Endothelial cell of umbilical vein (primary cell): Measurements from ENCODE around the gene PLEKHA6. TPM values are rescaled to one million over a fixed set of nuclear protein-coding genes. Genes with fewer than 3 reads are reported as not detected.

ENCODE experiments used
- BruUV-seq: library from RNA; stranded (reverse); fragments of 400-500 nt; replicated peaks from 2 replicates; lab custom pipeline; 2021; lab: Mats Ljungman, UMichigan
- CTCF ChIA-PET: fragments of 300-600, 350-600 bp; sonication (Branson Sonifier 250); formaldehyde crosslinking; loops from one replicate; lab custom pipeline; 2021; ENCODE audit warnings: antibody characterized with exemption, inconsistent platforms; lab: Charles Lee
- POLR2A ChIA-PET: fragments of 300-600, 350-600 bp; sonication (Branson Sonifier 250); formaldehyde crosslinking; loops from one replicate; lab custom pipeline; 2021; ENCODE audit warnings: antibody characterized with exemption, inconsistent platforms; lab: Charles Lee
- DNase-seq: peaks from one replicate; pipeline ENCODE4 v3.0.0-alpha.2; 2011; ENCODE audit warnings: low read depth, low spot score
- FAIRE-seq: peaks from 2 replicates; lab custom pipeline; 2011; peaks lifted over from hg19 to GRCh38; lab: Jason Lieb, UNC
- H2AFZ ChIP-seq: 2 replicates; pipeline ENCODE4 v1.6.0; 2012; ENCODE audit warnings: low read depth, low read length, control low read depth, inconsistent platforms
- H3K27ac ChIP-seq: 2 replicates; pipeline ENCODE4 v1.5.1; 2011; ENCODE audit warnings: low read depth, mild to moderate bottlenecking, control low read depth, low read length, moderate library complexity; ENCODE audit not compliant: insufficient read depth
- H3K27me3 ChIP-seq, 2 experiments: 2 replicates each; pipeline versions ENCODE4 v1.6.0 to v1.6.1; 2011; ENCODE audit warnings: low read length in 2 of 2, mixed read lengths in 1 of 2; ENCODE audit not compliant: control insufficient read depth in 2 of 2, insufficient read depth in 2 of 2
- H3K36me3 ChIP-seq, 2 experiments: 2 replicates in 1 of 2; 3 replicates in 1 of 2; pipeline ENCODE4 v1.5.1; 2011; ENCODE audit warnings: low read length in 2 of 2, mild to moderate bottlenecking in 1 of 2, moderate library complexity in 1 of 2; ENCODE audit not compliant: control insufficient read depth in 2 of 2, insufficient read depth in 2 of 2; ENCODE audit errors: extremely low read depth in 1 of 2
- H3K4me1 ChIP-seq: 3 replicates; pipeline ENCODE4 v1.5.1; 2011; ENCODE audit warnings: mild to moderate bottlenecking, low read length; ENCODE audit not compliant: control insufficient read depth, insufficient read depth; ENCODE audit errors: extremely low read depth
- H3K4me2 ChIP-seq: 2 replicates; pipeline ENCODE4 v1.6.1; 2011; ENCODE audit warnings: low read length, control low read depth, mixed read lengths; ENCODE audit not compliant: insufficient read depth
- H3K4me3 ChIP-seq, 3 experiments: fragments of 200-600 bp in 1 of 3; sonication (generic), shearing (Covaris generic) in 1 of 3; replicated peaks in 1 of 3; 2 replicates each; pipeline ENCODE4 v1.5.1; 2011 to 2016; ENCODE audit warnings: control low read depth in 3 of 3, low read length in 3 of 3, mild to moderate bottlenecking in 2 of 3, inconsistent platforms in 1 of 3, low read depth in 1 of 3, moderate library complexity in 1 of 3; ENCODE audit not compliant: insufficient read depth in 1 of 3
- H3K79me2 ChIP-seq: 2 replicates; pipeline ENCODE4 v1.6.0; 2012; ENCODE audit warnings: low read length, inconsistent platforms; ENCODE audit not compliant: control insufficient read depth, insufficient read depth
- H3K9ac ChIP-seq: replicated peaks from 2 replicates; pipeline ENCODE3; 2011; ENCODE audit warnings: low read length, control low read depth; ENCODE audit not compliant: insufficient read depth; ENCODE audit errors: extremely low read depth
- H3K9me1 ChIP-seq: replicated peaks from 3 replicates; pipeline ENCODE4 v1.6.0; 2011; ENCODE audit warnings: mild to moderate bottlenecking, low read length; ENCODE audit not compliant: control insufficient read depth, insufficient read depth; ENCODE audit errors: extremely low read depth
- H3K9me3 ChIP-seq: replicated peaks from 2 replicates; pipeline ENCODE4 v1.5.1; 2012; ENCODE audit warnings: low read length, inconsistent platforms; ENCODE audit not compliant: control insufficient read depth, insufficient read depth
- H4K20me1 ChIP-seq: replicated peaks from 2 replicates; pipeline ENCODE3; 2011; ENCODE audit warnings: mild to moderate bottlenecking, low read length; ENCODE audit not compliant: control insufficient read depth, insufficient read depth; ENCODE audit errors: extremely low read depth
- CTCF ChIP-seq, 2 donors: IDR thresholded peaks; 1 replicate in 1 of 2; 2 replicates in 1 of 2; pipeline ENCODE4 v1.5.1; 2011; ENCODE audit warnings: low read length in 2 of 2, mild to moderate bottlenecking in 2 of 2, moderate library complexity in 2 of 2, control low read depth in 1 of 2, inconsistent platforms in 1 of 2, low read depth in 1 of 2; ENCODE audit not compliant: insufficient read depth in 1 of 2; ENCODE audit errors: extremely low read depth in 1 of 2
- EZH2 ChIP-seq: IDR thresholded peaks from 2 replicates; pipeline ENCODE4 v1.6.1; 2012; ENCODE audit warnings: borderline replicate concordance, low read depth, mild to moderate bottlenecking, moderate library complexity, low read length, inconsistent platforms; ENCODE audit not compliant: severe bottlenecking
- FOS ChIP-seq: IDR thresholded peaks from 2 replicates; pipeline ENCODE4 v1.6.1; 2011; ENCODE audit warnings: mild to moderate bottlenecking, low read length, moderate library complexity, borderline replicate concordance; ENCODE audit not compliant: insufficient read depth
- GATA2 ChIP-seq: IDR thresholded peaks from 2 replicates; pipeline ENCODE4 v1.7.0; 2011; ENCODE audit warnings: low read depth, mild to moderate bottlenecking, moderate library complexity, mixed read lengths, low read length; ENCODE audit not compliant: insufficient read length, insufficient read depth
- JUN ChIP-seq: IDR thresholded peaks from 2 replicates; pipeline ENCODE4 v1.6.1; 2011; ENCODE audit warnings: borderline replicate concordance, low read depth; ENCODE audit not compliant: insufficient read length, insufficient read depth
- MAX ChIP-seq: IDR thresholded peaks from 2 replicates; pipeline ENCODE4 v1.6.1; 2011; ENCODE audit not compliant: insufficient read depth, insufficient read length
- MYC ChIP-seq: IDR thresholded peaks from one replicate; pipeline ENCODE4 v1.6.1; 2011; ENCODE audit warnings: mild to moderate bottlenecking, low read depth, low read length
- POLR2A ChIP-seq: IDR thresholded peaks from 2 replicates; pipeline ENCODE4 v1.6.1; 2012; ENCODE audit warnings: low read depth, mild to moderate bottlenecking, control low read depth, low read length
- POLR2AphosphoS5 ChIP-seq: IDR thresholded peaks from 2 replicates; pipeline ENCODE4 v1.6.1; 2012; ENCODE audit warnings: low read depth, mild to moderate bottlenecking, control low read depth, low read length, moderate library complexity; ENCODE audit not compliant: insufficient read depth
- dilution Hi-C: fragments of 300-500 bp; cut with MboI; formaldehyde crosslinking; loops from one replicate; pipeline ENCODE4 v1.15.0; 2019; ENCODE audit warnings: low sequenced_read_pairs; ENCODE audit not compliant: extremely low pct_ligation_motif_present
- intact Hi-C: fragments of 100-400 bp; cut with micrococcal nuclease; formaldehyde crosslinking; loops from one replicate; pipeline ENCODE4 v1.10.0; 2022
- polyA plus RNA-seq, 4 experiments: library from polyadenylated mRNA; depleted of rRNA in 3 of 4; stranded (reverse) in 3 of 4; unstranded in 1 of 4; fragments of >200 nt; gene quantifications; 2 replicates each; pipeline versions ENCODE4 v1.2.1 to v1.2.3, GENCODE V29; 2011 to 2012; ENCODE audit warnings: missing spikeins in 1 of 4
- total RNA-seq: library from RNA; stranded (reverse); gene quantifications from 2 replicates; pipeline ENCODE4 v1.2.3, GENCODE V29; 2021

The PLEKHA6 gene
- total and polyA plus RNA-seq, 2 donors (not counting 3 experiments of a cell fraction or from before 2014, with no cell fraction given) = 2.1 to 15.0 TPM

GRCh38 chr1:204376919-204377799 lies 17.4 kb upstream of the PLEKHA6 start:
- peaks cover 21% of the 10 kb centered on the region for H3K4me1 ChIP-seq
- BruUV-seq = no TSS peak
- H3K27ac ChIP-seq = peak overlapping the region; percentile 33
- H3K9me1 ChIP-seq = no peaks in the 10 kb centered on the region
- ChIA-PET POLR2A (interaction anchor here (0.6 to 1.2 kb wide), 2 partner anchors 13 to 186 kb away, joined by 3 read pairs; no protein-coding TSS in a partner anchor), CTCF (interaction anchor here (0.6 to 11.1 kb wide), 10 partner anchors 8 to 214 kb away, joined by 3 to 164 read pairs (median 7); partner anchors contain the start of gene PLEKHA6)
- H3K4me2 ChIP-seq = peak overlapping the region; percentile 81
- H3K4me3 ChIP-seq = peak overlapping the region; percentile 47 to 68 (median 57)
- no peaks in the 10 kb centered on the region for H4K20me1 ChIP-seq
- peak; percentile 64 for DNase-seq
- dilution Hi-C loops (no loop called here), intact Hi-C loops (loop anchor here (1.0 kb wide), 1 partner anchor 21 kb away; no protein-coding TSS in a partner anchor)
- peak overlapping the region; percentile 11 for H3K9ac ChIP-seq
- no peaks in the 10 kb centered on the region for H3K27me3 ChIP-seq
- peak; percentile 93 for FAIRE-seq
- H3K79me2 ChIP-seq = no peaks in the 10 kb centered on the region
- no peaks in the 10 kb centered on the region for H3K9me3 ChIP-seq
- no peaks in the 10 kb centered on the region for H3K36me3 ChIP-seq
- H2AFZ ChIP-seq = peak overlapping the region; percentile 97
- TF ChIP-seq FOS (peak; percentile 65), CTCF (IDR thresholded peaks at IDR 0.05; ENCODE audit: extremely low read depth in 1 of 2, insufficient read depth in 1 of 2, low read depth in 1 of 2, low read length in 2 of 2) (no peak), JUN (no peak), MAX (no peak), POLR2A (no peak), GATA2 (peak; percentile 53), POLR2AphosphoS5 (peak; percentile 31), MYC (no peak), EZH2 (no peak)
